GM19239 (cell line): ENCODE measurements around the gene FXYD2.

Experiments
- DNase-seq: peaks from one replicate; pipeline ENCODE4 v3.0.0; 2011; ENCODE audit warnings: low spot score; ENCODE audit not compliant: insufficient read length
- FAIRE-seq: peaks from 2 replicates; lab custom pipeline; 2011; peaks lifted over from hg19 to GRCh38; lab: Jason Lieb, UNC

Gene FXYD2

DNA sequence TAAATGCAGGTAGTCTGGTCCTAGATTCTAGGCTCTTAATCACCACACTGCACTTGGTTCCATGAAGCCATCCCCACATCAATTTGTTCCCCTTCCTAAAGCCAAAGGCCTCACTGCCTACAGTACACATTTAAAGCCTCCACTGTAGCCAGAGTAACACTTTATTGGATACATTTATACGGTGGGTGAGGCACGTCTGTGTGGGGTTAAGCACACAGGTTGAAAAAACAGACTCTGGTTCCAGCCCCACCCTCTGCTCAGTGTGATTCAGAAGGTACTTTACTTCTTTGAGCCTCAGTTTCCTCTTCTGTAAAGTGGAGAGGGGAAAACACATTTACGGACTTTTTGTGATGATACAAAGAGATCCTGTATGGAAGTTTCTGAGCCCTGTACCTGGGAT is 50.0 kb downstream of the FXYD2 start:
- DNase-seq, result no peak

DNA sequence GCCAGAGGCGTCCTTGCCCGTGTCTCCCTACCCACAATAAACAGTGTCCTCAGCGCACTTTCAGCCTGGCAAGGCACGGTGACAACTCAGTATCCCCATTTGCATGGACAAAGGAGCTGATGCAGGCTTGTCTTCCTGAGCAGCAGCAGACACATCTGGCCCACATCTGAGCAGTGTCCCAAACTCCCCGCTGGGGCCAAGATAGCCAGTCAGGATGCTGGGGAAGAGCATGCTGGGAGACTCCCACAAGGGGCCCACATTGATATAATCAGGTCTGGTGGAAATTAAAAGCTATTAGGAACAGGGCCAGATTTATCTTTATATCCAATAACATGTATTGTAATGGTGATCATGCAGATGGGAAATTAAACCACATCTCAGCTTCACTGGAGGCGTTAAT is 52.2 kb downstream of the FXYD2 start:
- no peak for FAIRE-seq
- no peak for DNase-seq

More for the DNA sequence above, 50.0 kb downstream of the FXYD2 start:
- no peak for FAIRE-seq

DNA sequence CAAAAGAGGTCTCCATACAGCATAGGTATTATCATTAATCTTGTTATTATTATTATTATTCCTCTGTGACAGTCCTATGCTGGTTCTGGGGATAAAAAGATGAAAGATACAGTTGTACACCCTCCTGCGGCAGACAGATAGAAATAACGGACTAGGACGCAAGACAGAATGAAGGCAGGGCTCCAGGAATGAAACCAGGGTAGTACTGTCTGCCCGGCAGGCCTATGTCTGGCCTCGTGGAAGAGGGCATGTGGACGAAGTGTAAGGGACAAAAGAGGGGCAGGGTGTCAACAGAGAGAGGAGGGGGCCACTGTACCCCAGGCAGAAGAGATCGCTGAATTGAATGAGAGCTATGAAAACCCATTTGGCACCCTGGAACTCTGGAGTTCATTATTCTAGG is 52.7 kb downstream of the FXYD2 start:
- DNase-seq, result no peak
- no peak for FAIRE-seq

DNA sequence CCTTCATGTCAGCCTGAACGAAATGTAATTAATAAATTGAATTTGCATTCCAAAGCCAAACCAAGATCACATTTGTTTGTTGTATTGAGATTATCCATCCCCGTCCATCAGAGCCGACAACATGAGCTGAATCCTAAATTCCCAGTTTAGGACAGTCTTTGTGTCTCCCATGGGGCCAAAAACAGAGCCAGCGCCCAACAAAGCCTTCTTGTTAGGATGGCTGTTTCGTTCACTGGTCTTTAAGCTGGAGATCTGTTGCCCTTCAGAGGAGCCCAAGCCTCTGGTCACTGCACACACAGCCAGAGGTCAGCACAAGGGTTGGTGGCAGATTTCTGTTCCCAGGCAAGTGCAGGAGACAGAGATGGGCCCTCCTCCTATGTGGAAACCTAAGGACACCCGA is 53.3 kb downstream of the FXYD2 start:
- DNase-seq (no peak), FAIRE-seq (no peak)

DNA sequence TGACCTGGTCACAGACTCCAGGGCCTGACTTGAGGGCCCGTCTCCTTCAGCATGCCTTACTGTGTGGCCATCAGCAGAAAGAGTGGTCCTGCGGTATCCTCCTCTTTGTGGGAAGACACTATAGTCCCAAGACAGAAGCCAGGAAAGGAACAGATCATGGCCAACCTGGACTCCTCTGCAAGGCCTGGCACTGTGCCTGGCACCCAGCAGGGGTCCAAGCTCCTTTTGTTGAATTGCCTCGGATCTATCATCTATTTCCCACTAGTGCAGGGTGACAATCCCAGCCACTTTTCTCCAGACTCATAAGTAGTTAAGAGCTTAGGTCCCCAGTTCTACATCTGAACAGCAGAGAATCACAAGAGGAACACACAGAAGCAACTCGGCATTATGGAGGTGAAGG is 54.5 kb downstream of the FXYD2 start:
- no peak for DNase-seq
- FAIRE-seq, result no peak
